22Rv1 (cell line): ENCODE measurements around the gene RTP5.

Source experiments
- CTCF ChIP-seq: fragments of 450-650 bp; IDR thresholded peaks from 2 replicates; pipeline ENCODE4 v1.5.1; 2017; ENCODE audit warnings: mild to moderate bottlenecking
- ZFX ChIP-seq: fragments of 450-650 bp; IDR thresholded peaks from 2 replicates; pipeline ENCODE4 v1.6.1; 2017; ENCODE audit warnings: antibody characterized with exemption, borderline replicate concordance

GRCh38 chr2:241837197-241837965 lies 32.1 kb upstream of the RTP5 start:
- TF ChIP-seq CTCF (no peak), ZFX (no peak)
